HT1080 (cell line): ENCODE data around the gene B4GALT6. TPM values are rescaled to one million over a fixed set of nuclear protein-coding genes. Genes with fewer than 3 reads are reported as not detected.
"Not testable (repeated sequence)": the region's sequence is repeated elsewhere in the genome, so short reads cannot be mapped to it uniquely, and the experiment has no call there.

ENCODE experiments used
- DNase-seq: peaks from one replicate; pipeline ENCODE4 v3.0.0-alpha.2; 2015; ENCODE audit warnings: low read depth
- polyA plus RNA-seq, 2 experiments: library from polyadenylated mRNA; depleted of rRNA; stranded (reverse); fragments of >200 nt; gene quantifications; 2 replicates each; pipeline ENCODE4 v1.2.3, GENCODE V29; 2015
- total RNA-seq: library from RNA; depleted of rRNA; stranded (reverse); fragments of >200 nt; shearing (Covaris generic); gene quantifications from 2 replicates; pipeline ENCODE4 v1.2.3, GENCODE V29; 2014; rRNA removed

Gene B4GALT6
- total RNA-seq: 22.1 and 29.3 TPM in 2 replicates
- 26.7 and 37.5 TPM in 2 replicates for polyA plus RNA-seq (2015; cell fraction: cytosol; rRNA removed)
- 31.1 and 36.9 TPM in 2 replicates for polyA plus RNA-seq (2015; cell fraction: nucleus; rRNA removed)

GRCh38 chr18:31684279-31685096, at the start of gene B4GALT6:
Gene B4GALT6, minus strand, starts transcription at chr18:31684581. Its CDS starts 155 bp downstream, at chr18:31684426.
- DNase-seq: peak; percentile 62

GRCh38 chr18:31731628-31732027, 47.2 kb upstream of the B4GALT6 start:
- DNase-seq: no peak

- DNase-seq: not testable (repeated sequence)
Observed at GRCh38 chr18:31729196-31729595, 44.8 kb upstream of the B4GALT6 start.

GRCh38 chr18:31723990-31724711, 39.8 kb upstream of the B4GALT6 start:
- no peak for DNase-seq

GRCh38 chr18:31723639-31723989, 39.2 kb upstream of the B4GALT6 start:
- no peak for DNase-seq

GRCh38 chr18:31722369-31722957, 38.1 kb upstream of the B4GALT6 start:
- peak; percentile 80 for DNase-seq

- DNase-seq: no peak
Observed at GRCh38 chr18:31721601-31722000, 37.2 kb upstream of the B4GALT6 start.

- DNase-seq: peak; percentile 21
Observed at GRCh38 chr18:31720867-31721266, 36.5 kb upstream of the B4GALT6 start.

GRCh38 chr18:31719363-31720006, 35.1 kb upstream of the B4GALT6 start:
- DNase-seq: no peak

- no peak for DNase-seq
Observed at GRCh38 chr18:31718386-31718785, 34.0 kb upstream of the B4GALT6 start.

GRCh38 chr18:31716362-31716761, 32.0 kb upstream of the B4GALT6 start:
- DNase-seq: no peak

GRCh38 chr18:31711365-31712172, 27.2 kb upstream of the B4GALT6 start:
- DNase-seq: no peak

GRCh38 chr18:31710826-31711225, 26.4 kb upstream of the B4GALT6 start:
- no peak for DNase-seq

- DNase-seq: no peak
Observed at GRCh38 chr18:31707815-31708214, 23.4 kb upstream of the B4GALT6 start.

- no peak for DNase-seq
Observed at GRCh38 chr18:31702449-31702848, 18.1 kb upstream of the B4GALT6 start.

- DNase-seq: no peak
Observed at GRCh38 chr18:31701744-31702143, 17.4 kb upstream of the B4GALT6 start.

- no peak for DNase-seq
Observed at GRCh38 chr18:31700990-31701389, 16.6 kb upstream of the B4GALT6 start.

GRCh38 chr18:31697351-31698298, 13.2 kb upstream of the B4GALT6 start:
- no peak for DNase-seq

GRCh38 chr18:31695989-31696388, 11.6 kb upstream of the B4GALT6 start:
- DNase-seq: no peak
